Tongue (tissue), 2 donors: Measurements from ENCODE around the gene SOD2. TPM values are rescaled to one million over a fixed set of nuclear protein-coding genes. Genes with fewer than 3 reads are reported as not detected.
"Not testable (repeated sequence)": the region's sequence is repeated elsewhere in the genome, so short reads cannot be mapped to it uniquely, and the experiment has no call there.

Source experiments
- DNase-seq: peaks from one replicate; pipeline ENCODE4 v3.0.0-alpha.2; 2015
- total RNA-seq: library from RNA; depleted of rRNA; stranded (reverse); fragments of >200 nt; gene quantifications from one replicate; pipeline ENCODE4 v1.2.3, GENCODE V29; 2014

The SOD2 gene
- total RNA-seq, 1 donor from 2014 or later, result 216 TPM

GRCh38 chr6:159681191-159681880, 11.7 kb downstream of the SOD2 start:
- no peak for DNase-seq

DNA sequence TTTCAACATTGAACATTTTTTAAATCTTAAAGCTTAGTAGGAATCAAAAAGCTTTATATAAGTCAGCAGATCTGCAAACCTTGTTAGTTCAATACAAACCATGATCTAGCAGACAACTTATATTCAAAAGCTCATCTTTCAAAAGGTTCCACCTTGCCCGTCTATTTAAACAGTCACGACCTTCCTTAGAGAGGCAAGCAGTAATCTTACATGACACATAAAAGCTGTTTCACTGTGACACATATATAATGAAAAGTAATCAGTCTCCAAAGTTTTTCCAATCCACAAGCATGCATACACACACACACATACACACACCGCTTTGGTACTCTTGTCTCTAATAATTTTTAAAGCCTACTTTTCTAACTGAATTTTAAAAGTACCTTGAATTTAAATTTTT, 12.9 kb downstream of the SOD2 start:
- no peak for DNase-seq

DNA sequence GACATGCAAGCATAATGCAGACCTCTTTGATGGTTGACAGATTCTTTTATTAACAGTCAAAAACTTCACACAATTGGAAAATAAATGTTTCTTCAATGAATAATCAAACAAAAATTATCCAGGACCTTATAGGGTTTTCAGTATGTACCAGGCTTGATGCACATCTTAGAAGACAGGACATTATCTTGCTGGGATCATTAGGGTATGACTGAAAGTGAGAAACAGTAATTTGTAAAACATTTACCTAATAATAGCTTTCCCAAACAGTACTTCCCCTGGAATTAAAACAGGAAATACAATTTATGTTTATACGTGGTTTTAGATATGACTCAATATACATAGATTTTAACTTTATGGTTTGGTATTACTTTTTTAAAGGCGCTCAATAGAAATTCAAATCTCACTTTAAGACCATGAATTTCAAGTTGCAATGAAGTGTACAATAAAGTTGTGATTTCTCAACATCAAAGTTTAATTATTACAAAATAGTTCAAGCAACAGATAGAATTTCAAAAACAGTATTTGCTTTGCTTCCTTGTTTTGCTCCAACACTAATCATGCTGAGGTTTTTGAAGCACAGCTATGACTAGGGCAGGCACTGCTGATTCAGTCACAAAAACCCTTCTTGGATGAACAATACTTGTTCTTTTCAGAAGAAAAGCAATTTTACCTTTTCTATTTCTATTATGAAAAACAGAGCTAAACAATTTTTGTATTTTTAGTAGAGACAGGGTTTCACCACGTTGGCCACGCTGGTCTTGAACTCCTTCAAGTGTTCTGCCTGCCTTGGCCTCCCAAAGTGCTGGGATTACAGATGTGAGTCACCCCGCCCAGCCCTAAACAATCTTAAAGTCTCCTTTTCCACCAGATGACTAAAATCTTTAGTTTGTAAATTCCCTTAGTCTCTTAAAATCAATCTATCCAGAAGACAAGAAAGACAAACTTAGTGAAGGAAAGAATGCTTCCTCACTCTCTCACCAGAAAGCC, 13.7 kb downstream of the SOD2 start:
- no peak for DNase-seq

GRCh38 chr6:159678574-159678973, 14.5 kb downstream of the SOD2 start:
- no peak for DNase-seq

GRCh38 chr6:159677506-159678165, 15.4 kb downstream of the SOD2 start:
- DNase-seq, result no peak

- no peak for DNase-seq
Measured at GRCh38 chr6:159676890-159677505, 16.0 kb downstream of the SOD2 start.

DNA sequence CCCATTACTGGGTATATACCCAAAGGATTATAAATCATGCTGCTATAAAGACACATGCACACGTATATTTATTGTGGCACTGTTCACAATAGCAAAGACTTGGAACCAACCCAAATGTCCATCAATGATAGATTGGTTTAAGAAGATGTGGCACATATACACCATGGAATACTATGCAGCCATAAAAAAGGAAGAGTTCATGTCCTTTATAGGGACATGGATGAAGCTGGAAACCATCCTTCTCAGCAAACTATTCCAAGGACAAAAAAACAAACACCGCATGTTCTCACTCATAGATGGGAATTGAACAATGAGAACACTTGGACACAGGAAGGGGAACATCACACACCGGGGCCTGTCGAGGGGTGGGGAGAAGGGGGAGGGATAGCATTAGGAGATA, 16.8 kb downstream of the SOD2 start:
- not testable (repeated sequence) for DNase-seq

- DNase-seq, result no peak
Measured at GRCh38 chr6:159665868-159666635, 27.0 kb downstream of the SOD2 start.

DNA sequence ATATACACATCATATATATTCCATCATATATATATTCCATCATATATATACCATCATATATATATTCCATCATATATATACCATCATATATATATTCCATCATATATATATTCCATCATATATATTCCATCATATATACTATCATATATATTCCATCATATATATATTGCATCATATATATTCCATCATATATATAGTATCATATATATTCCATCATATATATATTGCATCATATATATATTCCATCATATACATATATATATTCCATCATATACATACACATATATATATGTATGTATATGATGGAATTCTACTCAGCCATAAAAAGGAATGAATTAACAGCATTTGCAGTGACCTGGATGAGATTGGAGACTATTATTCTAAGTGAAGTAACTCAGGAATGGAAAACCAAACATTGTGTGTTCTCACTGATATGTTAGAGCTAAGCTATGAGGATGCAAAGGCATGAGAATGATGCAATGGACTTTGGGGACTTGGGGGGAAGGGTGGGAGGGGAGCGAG, 29.6 kb downstream of the SOD2 start:
- DNase-seq, result not testable (repeated sequence)

DNA sequence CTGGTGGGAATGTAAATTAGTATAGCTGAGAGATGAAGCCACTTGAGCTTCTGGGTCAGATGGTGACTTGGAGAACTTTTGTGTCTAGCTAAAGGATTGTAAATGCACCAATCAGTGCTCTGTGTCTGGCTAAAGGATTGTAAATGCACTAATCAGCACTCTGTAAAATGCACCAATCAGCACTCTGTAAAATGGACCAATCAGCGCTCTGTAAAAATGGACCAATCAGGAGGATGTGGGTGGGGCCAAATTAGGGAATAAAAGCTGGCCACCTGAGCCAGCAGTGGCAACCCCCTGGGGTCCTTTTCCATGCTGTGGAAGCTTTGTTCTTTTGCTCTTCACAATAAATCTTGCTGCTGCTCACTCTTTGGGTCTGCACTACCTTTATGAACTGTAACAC, 31.1 kb downstream of the SOD2 start:
- not testable (repeated sequence) for DNase-seq

- no peak for DNase-seq
Measured at GRCh38 chr6:159655409-159655988, 37.5 kb downstream of the SOD2 start.

GRCh38 chr6:159654483-159655098, 38.5 kb downstream of the SOD2 start:
- peak; percentile 86 for DNase-seq

GRCh38 chr6:159650314-159650713, 42.7 kb downstream of the SOD2 start:
- DNase-seq, result no peak

- DNase-seq, result no peak
Measured at GRCh38 chr6:159649441-159649840, 43.6 kb downstream of the SOD2 start.

DNA sequence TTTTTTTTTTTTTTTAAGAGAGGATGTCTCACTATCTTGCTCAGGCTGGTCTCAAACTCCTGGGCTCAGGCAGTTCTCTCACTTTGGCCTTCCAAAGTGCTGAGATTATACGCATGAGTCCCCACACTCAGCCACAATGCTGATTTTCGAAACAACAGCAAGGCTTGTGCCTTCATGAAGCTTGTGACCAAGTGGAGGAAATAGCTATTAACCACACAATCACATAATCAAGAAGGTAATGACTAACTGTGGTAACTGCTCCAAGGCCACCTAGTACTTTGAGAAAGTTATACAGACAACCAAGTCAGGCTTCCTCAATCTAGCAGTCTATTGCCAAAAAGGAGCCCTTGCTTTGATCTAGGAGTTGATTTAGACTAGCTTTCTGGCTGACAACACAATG, 46.3 kb downstream of the SOD2 start:
- no peak for DNase-seq

DNA sequence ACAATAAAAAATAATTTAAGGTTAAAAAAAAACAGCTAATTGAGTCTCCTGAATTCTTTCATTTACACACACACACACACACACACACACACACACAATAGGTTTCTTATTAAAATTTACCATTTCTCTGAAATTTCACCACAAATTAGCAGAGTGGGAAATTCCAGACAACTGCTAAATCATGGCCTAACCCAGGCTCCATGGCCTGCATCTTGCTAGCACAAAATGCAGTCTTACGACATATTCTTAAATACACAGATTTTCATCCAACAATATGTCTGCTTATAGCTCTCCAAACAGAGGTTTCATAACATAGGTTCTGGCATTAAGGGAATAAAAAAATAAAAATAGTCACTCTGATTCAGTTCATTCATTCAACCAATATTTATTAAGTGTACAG, 46.9 kb downstream of the SOD2 start:
- DNase-seq, result no peak

DNA sequence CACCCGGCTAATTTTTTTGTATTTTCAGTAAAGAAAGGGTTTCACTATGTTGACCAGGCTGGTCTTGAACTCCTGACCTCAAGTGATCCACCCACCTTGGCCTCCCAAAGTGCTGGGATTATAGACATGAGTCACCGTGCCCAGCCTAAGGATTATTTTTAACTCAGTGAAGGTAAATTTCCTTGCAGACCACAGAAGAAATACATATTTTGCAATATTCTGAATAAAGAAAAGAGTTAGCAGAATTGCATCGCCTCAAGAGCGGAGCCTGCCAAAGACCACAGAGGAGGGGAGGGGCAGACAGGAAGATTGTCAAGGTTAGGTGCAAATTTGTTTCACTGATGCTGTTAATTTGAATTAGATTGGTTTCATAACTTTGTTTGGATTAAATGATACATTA, 47.4 kb downstream of the SOD2 start:
- DNase-seq, result no peak
